Natural killer cell (primary cell): ENCODE data around the gene IGF1R. TPM values are rescaled to one million over a fixed set of nuclear protein-coding genes. Genes with fewer than 3 reads are reported as not detected.

Experiments used
- ATAC-seq, 3 donors: fragments of 150-1000 bp in 2 of 3; fragments of 200-7000 bp in 1 of 3; cut with Tn5 transposase; 1 replicate in 1 of 3; 2 replicates in 2 of 3; pipeline ENCODE4 v1.10.0; 2021; ENCODE audit warnings: mild to moderate bottlenecking in 2 of 3, moderate library complexity in 2 of 3
- DNase-seq, 2 donors: peaks; one replicate each; pipeline versions ENCODE4 v3.0.0 to v3.0.0-alpha.2; 2013 to 2021; ENCODE audit warnings: mixed read lengths in 1 of 2
- H3K27ac ChIP-seq: one replicate; pipeline ENCODE4 v1.5.1; 2013; ENCODE audit warnings: mild to moderate bottlenecking, low read length
- H3K27me3 ChIP-seq: one replicate; pipeline ENCODE4 v1.6.1; 2013; ENCODE audit warnings: low read length; ENCODE audit not compliant: control insufficient read depth, insufficient read depth
- H3K36me3 ChIP-seq: one replicate; pipeline ENCODE4 v1.6.1; 2013; ENCODE audit warnings: low read length; ENCODE audit not compliant: control insufficient read depth, insufficient read depth
- H3K4me1 ChIP-seq: one replicate; pipeline ENCODE4 v1.6.1; 2013; ENCODE audit warnings: low read length; ENCODE audit not compliant: control insufficient read depth, insufficient read depth
- H3K4me3 ChIP-seq: one replicate; pipeline ENCODE4 v1.5.1; 2013; ENCODE audit warnings: low read length
- H3K9me3 ChIP-seq: one replicate; pipeline ENCODE4 v1.6.1; 2013; ENCODE audit warnings: low read length; ENCODE audit not compliant: control insufficient read depth, insufficient read depth
- H3K27ac Mint-ChIP-seq, 2 donors: one replicate each; pipeline ENCODE4 v1.8.0; 2022; ENCODE audit warnings: mild to moderate bottlenecking in 2 of 2, mixed read lengths in 2 of 2, moderate library complexity in 1 of 2
- H3K27me3 Mint-ChIP-seq, 2 donors: one replicate each; pipeline ENCODE4 v1.8.0; 2022; ENCODE audit warnings: low read depth in 2 of 2, mixed read lengths in 2 of 2
- H3K36me3 Mint-ChIP-seq: one replicate; pipeline ENCODE4 v1.8.0; 2022; ENCODE audit warnings: mixed read lengths
- H3K4me1 Mint-ChIP-seq, 2 donors: one replicate each; pipeline ENCODE4 v1.8.0; 2022; ENCODE audit warnings: mixed read lengths in 2 of 2
- H3K4me3 Mint-ChIP-seq: one replicate; pipeline ENCODE4 v1.8.0; 2022; ENCODE audit warnings: mild to moderate bottlenecking, moderate library complexity, mixed read lengths
- H3K9me3 Mint-ChIP-seq, 2 donors: one replicate each; pipeline ENCODE4 v1.8.0; 2022; ENCODE audit warnings: mixed read lengths in 2 of 2
- WGBS: methylation state at CpG from one replicate; pipeline ENCODE4 v1.1.7; 2013; ENCODE audit warnings: missing lambda C conversion rate; ENCODE audit not compliant: insufficient coverage; 5-methylcytosine and 5-hydroxymethylcytosine counted together
- intact Hi-C: fragments of 100-400 bp; cut with micrococcal nuclease; formaldehyde crosslinking; loops from one replicate; pipeline ENCODE4 v1.14.2; 2022
- total RNA-seq, 4 donors: library from RNA; stranded (reverse); fragments of 120-200 nt in 1 of 4; gene quantifications; one replicate each; pipeline versions ENCODE4 v1.2.3 to v1.2.4, GENCODE V29; 2013 to 2022
- TF ChIP-seq, protein P1 (sequence below): fragments of 200-600 bp; IDR thresholded peaks from one replicate; pipeline ENCODE4 v1.8.0; 2022; ENCODE audit warnings: antibody characterized with exemption

Gene IGF1R
- total RNA-seq, 3 donors from 2014 or later (not counting 1 experiment from before 2014, with no cell fraction given) = 47.3 to 50.7 (median 49.0) TPM

DNA sequence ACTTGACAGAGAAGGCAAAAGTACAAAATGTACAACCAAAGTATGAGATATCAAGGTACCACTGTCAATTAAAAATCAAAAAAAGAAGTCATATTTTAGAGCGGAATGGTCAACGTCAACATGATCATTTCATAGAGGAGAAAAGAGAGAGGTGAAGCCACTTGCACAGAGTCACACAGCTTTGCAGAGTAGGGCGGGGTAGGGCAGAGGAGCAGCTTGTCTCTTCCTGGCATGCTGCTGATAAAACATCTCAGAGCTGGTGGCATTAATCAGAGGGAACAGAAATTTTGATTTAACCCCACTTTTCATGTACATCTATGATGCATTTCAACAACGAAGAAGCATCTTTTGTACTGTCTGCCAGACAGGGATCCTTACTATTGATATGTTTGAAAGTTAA lies 5.2 kb upstream of the IGF1R start:
- intact Hi-C loops = no loop called here
- no peak overlapping the region for H3K4me3 Mint-ChIP-seq
- no peak overlapping the region for H3K4me3 ChIP-seq
- H3K36me3 ChIP-seq = no peaks in the 10 kb centered on the region
- no peaks in the 10 kb centered on the region for H3K36me3 Mint-ChIP-seq
- H3K9me3 Mint-ChIP-seq = no peaks in the 10 kb centered on the region
- ATAC-seq (no peak), DNase-seq (no peak)
- H3K4me1 Mint-ChIP-seq = peaks cover 0 to 6% of the 10 kb centered on the region in 2 donors
- peaks cover 38 to 39% of the 10 kb centered on the region in 2 donors for H3K27me3 Mint-ChIP-seq
- H3K27ac Mint-ChIP-seq = no peak overlapping the region
- WGBS = 86% methylated on average over 4 of the region's 4 CpGs
- TF ChIP-seq, protein P1, sequence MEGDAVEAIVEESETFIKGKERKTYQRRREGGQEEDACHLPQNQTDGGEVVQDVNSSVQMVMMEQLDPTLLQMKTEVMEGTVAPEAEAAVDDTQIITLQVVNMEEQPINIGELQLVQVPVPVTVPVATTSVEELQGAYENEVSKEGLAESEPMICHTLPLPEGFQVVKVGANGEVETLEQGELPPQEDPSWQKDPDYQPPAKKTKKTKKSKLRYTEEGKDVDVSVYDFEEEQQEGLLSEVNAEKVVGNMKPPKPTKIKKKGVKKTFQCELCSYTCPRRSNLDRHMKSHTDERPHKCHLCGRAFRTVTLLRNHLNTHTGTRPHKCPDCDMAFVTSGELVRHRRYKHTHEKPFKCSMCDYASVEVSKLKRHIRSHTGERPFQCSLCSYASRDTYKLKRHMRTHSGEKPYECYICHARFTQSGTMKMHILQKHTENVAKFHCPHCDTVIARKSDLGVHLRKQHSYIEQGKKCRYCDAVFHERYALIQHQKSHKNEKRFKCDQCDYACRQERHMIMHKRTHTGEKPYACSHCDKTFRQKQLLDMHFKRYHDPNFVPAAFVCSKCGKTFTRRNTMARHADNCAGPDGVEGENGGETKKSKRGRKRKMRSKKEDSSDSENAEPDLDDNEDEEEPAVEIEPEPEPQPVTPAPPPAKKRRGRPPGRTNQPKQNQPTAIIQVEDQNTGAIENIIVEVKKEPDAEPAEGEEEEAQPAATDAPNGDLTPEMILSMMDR = no peak
- H3K4me1 ChIP-seq = peaks cover 5% of the 10 kb centered on the region
- no peaks in the 10 kb centered on the region for H3K9me3 ChIP-seq
- peaks cover 11% of the 10 kb centered on the region for H3K27me3 ChIP-seq
- H3K27ac ChIP-seq = no peak overlapping the region

DNA sequence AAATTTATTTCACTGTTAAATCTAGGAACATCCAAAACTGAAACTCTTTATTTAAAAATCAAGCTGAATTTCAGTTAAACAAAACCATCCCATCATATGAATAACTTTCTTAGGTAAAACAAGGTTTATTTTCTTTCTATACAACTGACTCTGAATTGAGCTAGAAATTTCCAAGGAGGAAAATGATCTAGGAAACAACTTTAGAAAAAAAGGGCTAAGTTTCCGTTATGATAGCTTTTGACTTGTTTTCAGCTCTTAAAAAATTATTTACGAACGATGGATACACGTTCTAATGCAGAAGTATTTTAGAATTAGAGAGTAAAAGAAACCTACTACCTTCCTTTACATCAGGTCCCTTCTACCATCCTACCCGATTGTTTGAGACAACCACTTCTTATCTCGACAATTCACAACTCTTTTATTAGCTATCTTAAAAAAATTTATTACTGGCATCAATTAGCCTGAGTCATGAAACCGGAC lies 1.8 kb upstream of the IGF1R start:
- no peaks in the 10 kb centered on the region for H3K36me3 Mint-ChIP-seq
- intact Hi-C loops = no loop called here

DNA sequence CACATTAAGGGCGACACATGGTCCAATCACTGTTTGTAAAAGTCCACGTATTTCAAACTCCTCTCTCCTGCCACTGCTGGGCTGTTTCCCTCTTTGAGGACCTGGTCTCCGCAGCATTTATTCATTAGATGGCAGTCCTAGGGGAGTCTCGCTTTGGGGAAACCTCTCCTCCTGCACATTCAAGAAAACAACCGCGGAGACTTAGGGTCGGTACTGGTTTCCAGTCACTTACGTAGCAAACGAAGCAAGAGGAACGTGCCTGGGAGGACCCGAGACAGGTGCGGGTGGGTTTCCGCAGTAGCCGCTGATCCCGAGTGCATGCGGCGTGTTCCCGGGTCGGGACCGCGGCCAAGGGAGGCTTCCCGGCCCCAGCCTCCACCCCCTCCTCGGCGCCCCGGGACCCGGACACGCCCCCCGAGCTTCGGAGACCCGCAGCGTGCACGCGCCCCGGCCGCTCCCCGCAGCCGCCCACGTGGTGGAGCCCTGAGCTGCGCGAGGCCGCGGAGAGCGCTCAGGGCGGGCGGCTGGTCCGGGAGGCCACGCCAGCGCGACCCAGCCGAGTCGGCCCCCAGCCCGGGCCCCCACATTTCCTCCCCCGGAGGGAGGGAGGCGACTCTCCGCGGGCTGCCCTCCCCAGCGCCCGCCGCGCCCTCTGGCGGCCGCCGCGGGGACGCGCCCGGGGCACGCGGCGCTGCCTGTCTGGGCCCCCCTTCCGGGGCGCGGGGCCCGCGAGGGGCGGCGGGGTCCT lies 1.1 kb upstream of the IGF1R start:
- intact Hi-C loops = no loop called here
- Histone ChIP-seq H3K9me3 (no peaks in the 10 kb centered on the region), H3K27ac (no peak overlapping the region), H3K36me3 (no peaks in the 10 kb centered on the region), H3K4me3 (peak overlapping the region; percentile 84), H3K27me3 (peaks cover 15% of the 10 kb centered on the region), H3K4me1 (peaks cover 24% of the 10 kb centered on the region)
- Mint-ChIP-seq H3K4me1 (peaks cover 20 to 27% of the 10 kb centered on the region in 2 donors), H3K27me3 (peaks cover 31% of the 10 kb centered on the region in 2 donors), H3K27ac (peak overlapping the region; percentile 67 to 73), H3K9me3 (no peaks in the 10 kb centered on the region), H3K4me3 (peak overlapping the region; percentile 88), H3K36me3 (no peaks in the 10 kb centered on the region)
- peak; percentile 28 to 49 (median 39) for ATAC-seq
- DNase-seq = peak; percentile 69 to 80
- WGBS = under 1% methylated on average over 77 of the region's 77 CpGs
- TF ChIP-seq, protein P1 = peak; percentile 61

More for the DNA sequence above, 1.8 kb upstream of the IGF1R start:
- DNase-seq (no peak), ATAC-seq (no peak)
- Histone ChIP-seq H3K27ac (no peak overlapping the region), H3K9me3 (no peaks in the 10 kb centered on the region), H3K27me3 (peaks cover 15% of the 10 kb centered on the region), H3K4me3 (peak overlapping the region; percentile 52), H3K4me1 (peaks cover 21% of the 10 kb centered on the region), H3K36me3 (no peaks in the 10 kb centered on the region)
- H3K27me3 Mint-ChIP-seq = peaks cover 30 to 31% of the 10 kb centered on the region in 2 donors
- WGBS = 5% methylated on average over 4 of the region's 7 CpGs
- H3K4me1 Mint-ChIP-seq = peaks cover 14 to 21% of the 10 kb centered on the region in 2 donors
- peak overlapping the region; percentile 88 for H3K4me3 Mint-ChIP-seq
- peak overlapping the region; percentile 67 to 73 for H3K27ac Mint-ChIP-seq
- TF ChIP-seq, protein P1 = no peak
- no peaks in the 10 kb centered on the region for H3K9me3 Mint-ChIP-seq
